K562 (cell line): ENCODE results near the gene YTHDF1. TPM values are rescaled to one million over a fixed set of nuclear protein-coding genes. Genes with fewer than 3 reads are reported as not detected.

ENCODE experiments used
- ATAC-seq: fragments of 200-7000 bp; cut with Tn5 transposase; 3 replicates; pipeline ENCODE4 v1.9.1; 2020; ENCODE audit warnings: moderate library complexity
- BruUV-seq: library from RNA; stranded (reverse); fragments of 400-500 nt; replicated peaks from 2 replicates; lab custom pipeline; 2021; lab: Mats Ljungman, UMichigan
- CTCF ChIA-PET: fragments of 300-600 bp; formaldehyde crosslinking; extraction: SDS; loops from one replicate; lab custom pipeline; 2021; ENCODE audit warnings: low intra/inter-chr PET ratio; lab: Yijun Ruan, JAX
- POLR2A ChIA-PET: fragments of 300-600, 350-650 bp; sonication (Branson Sonifier 250); formaldehyde crosslinking; extraction: SDS; loops from one replicate; lab custom pipeline; 2021; ENCODE audit warnings: antibody characterized with exemption, inconsistent platforms; lab: Yijun Ruan, JAX
- DNase-seq, 4 experiments: peaks; one replicate each; pipeline versions ENCODE4 v3.0.0 to v3.0.0-alpha.2; 2011 to 2018; ENCODE audit warnings: low spot score in 3 of 4, mixed read lengths in 3 of 4; ENCODE audit errors: extremely low read depth in 1 of 4
- FAIRE-seq: peaks from 2 replicates; lab custom pipeline; 2011; peaks lifted over from hg19 to GRCh38; lab: Jason Lieb, UNC
- H2AFZ ChIP-seq: 2 replicates; pipeline ENCODE4 v1.6.0; 2011; ENCODE audit warnings: low read depth, low read length, control low read depth, inconsistent platforms
- H3K27ac ChIP-seq: fragments of 200-600 bp; 3 replicates; pipeline ENCODE4 v1.8.0; 2011; ENCODE audit warnings: low read depth, mild to moderate bottlenecking, control low read depth, inconsistent platforms, low read length, moderate library complexity, mixed read lengths; ENCODE audit errors: extremely low read depth
- H3K27me3 ChIP-seq, 2 experiments: fragments of 300-600 bp in 1 of 2; 2 replicates in 1 of 2; 3 replicates in 1 of 2; pipeline versions ENCODE4 v1.6.0 to v1.8.0; 2011; ENCODE audit warnings: inconsistent platforms in 2 of 2, low read length in 2 of 2, mild to moderate bottlenecking in 1 of 2, mixed read lengths in 1 of 2, moderate library complexity in 1 of 2; ENCODE audit not compliant: control insufficient read depth in 2 of 2, insufficient read depth in 2 of 2
- H3K36me3 ChIP-seq: fragments of 300-600 bp; 3 replicates; pipeline ENCODE4 v1.8.0; 2011; ENCODE audit warnings: mild to moderate bottlenecking, low read length, inconsistent platforms; ENCODE audit not compliant: control insufficient read depth, insufficient read depth
- H3K4me1 ChIP-seq, 2 experiments: fragments of 200-600 bp in 1 of 2; replicated peaks in 1 of 2; 2 replicates in 1 of 2; 3 replicates in 1 of 2; pipeline versions ENCODE4 v1.5.1 to v1.8.0; 2011; ENCODE audit warnings: inconsistent platforms in 2 of 2, low read length in 2 of 2, mild to moderate bottlenecking in 1 of 2, mixed read lengths in 1 of 2, moderate library complexity in 1 of 2; ENCODE audit not compliant: control insufficient read depth in 2 of 2, insufficient read depth in 2 of 2
- H3K4me2 ChIP-seq: 2 replicates; pipeline ENCODE4 v1.6.1; 2011; ENCODE audit warnings: low read length, control low read depth, inconsistent platforms, mixed read lengths; ENCODE audit not compliant: insufficient read depth
- H3K4me3 ChIP-seq: fragments of 200-600 bp; sonication (generic), shearing (Covaris generic); 2 replicates; pipeline ENCODE4 v1.5.1; 2016; ENCODE audit warnings: control low read depth, inconsistent platforms
- H3K79me2 ChIP-seq: fragments of 200-600 bp; 3 replicates; pipeline ENCODE4 v1.8.0; 2011; ENCODE audit warnings: low read length, inconsistent platforms; ENCODE audit not compliant: control insufficient read depth, insufficient read depth
- H3K9ac ChIP-seq, 2 experiments: 2 replicates each; pipeline versions ENCODE4 v1.6.0 to v1.6.1; 2011; ENCODE audit warnings: low read depth in 2 of 2, low read length in 2 of 2, control low read depth in 1 of 2, inconsistent platforms in 1 of 2, mild to moderate bottlenecking in 1 of 2, mixed read lengths in 1 of 2; ENCODE audit not compliant: insufficient read depth in 1 of 2
- H3K9me1 ChIP-seq: one replicate; pipeline ENCODE4 v1.6.0; 2011; ENCODE audit warnings: inconsistent platforms, mild to moderate bottlenecking, low read length, moderate library complexity; ENCODE audit not compliant: control insufficient read depth, insufficient read depth
- H3K9me3 ChIP-seq: replicated peaks from 2 replicates; pipeline ENCODE4 v1.5.1; 2011; ENCODE audit warnings: low read depth, low read length, inconsistent platforms; ENCODE audit not compliant: control insufficient read depth, insufficient read depth
- H4K20me1 ChIP-seq: replicated peaks from 2 replicates; pipeline ENCODE4 v1.6.1; 2011; ENCODE audit warnings: low read length, inconsistent platforms, mixed read lengths; ENCODE audit not compliant: control insufficient read depth, insufficient read depth
- CTCF ChIP-seq, 3 experiments: IDR thresholded peaks in 2 of 3; conservative IDR thresholded peaks in 1 of 3; 2 replicates each; pipeline ENCODE4 v1.5.1; 2011 to 2012; ENCODE audit warnings: low read length in 3 of 3, mild to moderate bottlenecking in 3 of 3, control low read depth in 2 of 3, improper control_type of control experiment in 1 of 3, inconsistent platforms in 1 of 3, low read depth in 1 of 3, mixed read lengths in 1 of 3, moderate library complexity in 1 of 3; ENCODE audit not compliant: insufficient read depth in 2 of 3
- TFAP4 ChIP-seq: sonication (generic); formaldehyde crosslinking; IDR thresholded peaks from 2 replicates; pipeline ENCODE4 v1.8.0; 2022; ENCODE audit warnings: missing genetic modification reagents, mild to moderate bottlenecking, moderate library complexity, borderline replicate concordance
- WGBS: fragments of 100-300 bp; shearing (Covaris generic); methylation state at CpG from one replicate; pipeline ENCODE4 v1.1.6; 2016; ENCODE audit warnings: low coverage, mixed read lengths; ENCODE audit not compliant: insufficient coverage; ENCODE audit errors: missing lambda C conversion rate; 5-methylcytosine and 5-hydroxymethylcytosine counted together
- in situ Hi-C: fragments of 300-500 bp; cut with MboI; formaldehyde crosslinking; loops from 4 replicates; pipeline ENCODE4 v1.15.0; 2018; ENCODE audit warnings: inconsistent platforms, mixed read lengths
- intact Hi-C: fragments of 100-400 bp; cut with micrococcal nuclease; formaldehyde crosslinking; loops from 2 replicates; pipeline ENCODE4 v1.14.2; 2022
- polyA plus RNA-seq, 8 experiments: library from polyadenylated mRNA; depleted of rRNA in 4 of 8; stranded (reverse) in 5 of 8; unstranded in 3 of 8; fragments of >200 nt; fragmentation: Nextera tagmentation in 2 of 8; fragmentation: Illumina TruSeq in 1 of 8; extraction: Ambion mirVana in 2 of 8; extraction: Trizol in 1 of 8; gene quantifications; 2 replicates each; pipeline versions ENCODE4 v1.2.1 to v1.2.3, GENCODE V29; 2011 to 2014; ENCODE audit warnings: inconsistent platforms in 1 of 8, missing spikeins in 1 of 8
- total RNA-seq, 7 experiments: library from RNA; depleted of rRNA in 6 of 7; stranded (reverse); fragments of >200 nt in 6 of 7; fragmentation: Illumina TruSeq in 2 of 7; extraction: Trizol in 2 of 7; gene quantifications; 2 replicates each; pipeline versions ENCODE4 v1.2.1 to v1.2.3, GENCODE V29; 2011 to 2021; ENCODE audit warnings: low replicate concordance in 1 of 7
- TF ChIP-seq, protein P1 (sequence below): sonication (generic); formaldehyde crosslinking; IDR thresholded peaks from 2 replicates; pipeline ENCODE4 v1.8.0; 2022; ENCODE audit warnings: mild to moderate bottlenecking, missing genetic modification reagents, borderline replicate concordance

The YTHDF1 gene
- total and polyA plus RNA-seq, 9 of the 15 experiments (the other 6 are each of a cell fraction or from before 2014, with no cell fraction given), result 10.1 to 42.4 (median 27.8) TPM

DNA sequence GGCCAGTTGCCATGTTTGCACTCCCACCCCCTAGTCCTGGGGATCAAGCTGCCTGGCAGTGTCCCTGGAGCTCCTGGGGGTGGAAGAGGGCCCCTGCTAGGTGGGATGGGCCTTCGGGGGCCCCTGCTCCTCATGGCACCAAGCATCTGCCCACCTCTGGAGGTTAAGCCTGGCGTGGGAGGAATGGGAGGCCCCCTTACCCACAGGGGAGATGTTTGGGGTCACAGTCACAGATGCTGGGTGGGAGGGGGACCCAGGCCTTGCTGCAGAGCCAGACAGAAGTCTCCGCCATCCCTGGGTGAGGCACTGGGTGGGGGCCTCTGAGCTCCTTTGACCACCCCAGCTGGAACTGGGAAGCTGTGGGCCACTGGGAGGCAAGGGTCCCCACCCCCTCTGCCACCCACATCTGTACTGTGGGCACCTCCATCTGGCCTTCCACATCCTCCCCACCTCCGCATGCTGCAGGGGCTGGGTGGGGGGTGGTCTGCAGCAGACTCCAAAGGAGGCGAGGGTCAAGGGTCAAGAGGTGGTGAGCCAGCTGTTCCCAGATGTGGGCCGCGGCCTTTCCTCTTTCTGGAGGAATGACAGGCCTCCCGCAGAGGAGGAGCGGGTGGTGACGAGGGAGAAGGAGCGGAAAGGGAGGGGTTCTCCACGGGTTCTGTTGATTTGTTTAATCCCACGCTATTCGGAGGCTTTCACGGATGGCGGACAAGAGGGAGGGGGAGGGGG lies 41.5 kb downstream of the YTHDF1 start:
- FAIRE-seq (no peak), ATAC-seq (no peak), DNase-seq (peak in 1 of 4 experiments; percentile 21)
- ChIA-PET CTCF (no interaction called here), POLR2A (interaction anchor here (0.8 kb wide), 1 partner anchor 26 kb away, joined by 3 read pairs; no protein-coding TSS in a partner anchor)
- peaks cover 2 to 32% of the 10 kb centered on the region in 2 experiments; a peak in 3 of 5 replicates for H3K27me3 ChIP-seq
- no peak overlapping the region for H3K4me2 ChIP-seq
- intact Hi-C loops, result loop anchor here (5.0 kb wide), 1 partner anchor 117 kb away; no protein-coding TSS in a partner anchor
- no peaks in the 10 kb centered on the region for H3K9me3 ChIP-seq
- no TSS peak for BruUV-seq
- H3K79me2 ChIP-seq, result no peaks in the 10 kb centered on the region
- peaks cover 4% of the 10 kb centered on the region for H4K20me1 ChIP-seq
- H3K27ac ChIP-seq, result no peak overlapping the region
- peaks cover 0 to 44% of the 10 kb centered on the region in 2 experiments; a peak in 2 of 5 replicates for H3K4me1 ChIP-seq
- H3K36me3 ChIP-seq, result no peaks in the 10 kb centered on the region
- in situ Hi-C loops, result no loop called here
- TF ChIP-seq CTCF (IDR thresholded peaks at IDR 0.05 in 2 of 3, conservative IDR thresholded peaks at IDR 0.05 in 1 of 3; ENCODE audit: insufficient read depth in 2 of 3, low read depth in 1 of 3, low read length in 3 of 3) (no peak), TFAP4 (CRISPR knock-in tag) (peak; percentile 52; the same call in 1 of the 2 replicates)
- TF ChIP-seq, protein P1, sequence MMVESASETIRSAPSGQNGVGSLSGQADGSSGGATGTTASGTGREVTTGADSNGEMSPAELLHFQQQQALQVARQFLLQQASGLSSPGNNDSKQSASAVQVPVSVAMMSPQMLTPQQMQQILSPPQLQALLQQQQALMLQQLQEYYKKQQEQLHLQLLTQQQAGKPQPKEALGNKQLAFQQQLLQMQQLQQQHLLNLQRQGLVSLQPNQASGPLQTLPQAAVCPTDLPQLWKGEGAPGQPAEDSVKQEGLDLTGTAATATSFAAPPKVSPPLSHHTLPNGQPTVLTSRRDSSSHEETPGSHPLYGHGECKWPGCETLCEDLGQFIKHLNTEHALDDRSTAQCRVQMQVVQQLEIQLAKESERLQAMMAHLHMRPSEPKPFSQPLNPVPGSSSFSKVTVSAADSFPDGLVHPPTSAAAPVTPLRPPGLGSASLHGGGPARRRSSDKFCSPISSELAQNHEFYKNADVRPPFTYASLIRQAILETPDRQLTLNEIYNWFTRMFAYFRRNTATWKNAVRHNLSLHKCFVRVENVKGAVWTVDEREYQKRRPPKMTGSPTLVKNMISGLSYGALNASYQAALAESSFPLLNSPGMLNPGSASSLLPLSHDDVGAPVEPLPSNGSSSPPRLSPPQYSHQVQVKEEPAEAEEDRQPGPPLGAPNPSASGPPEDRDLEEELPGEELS (CRISPR knock-in tag), result no peak
- H3K4me3 ChIP-seq, result no peak overlapping the region
- WGBS, result under 1% methylated on average over 13 of the region's 16 CpGs
- peaks cover 3% of the 10 kb centered on the region for H3K9me1 ChIP-seq
- no peak overlapping the region for H2AFZ ChIP-seq
- H3K9ac ChIP-seq, result no peak overlapping the region
